Measurements from ENCODE around the gene SIK3.
"Not testable (repeated sequence)": the region's sequence is repeated elsewhere in the genome, so short reads cannot be mapped to it uniquely, and the experiment has no call there.

SIK3 gene

DNA sequence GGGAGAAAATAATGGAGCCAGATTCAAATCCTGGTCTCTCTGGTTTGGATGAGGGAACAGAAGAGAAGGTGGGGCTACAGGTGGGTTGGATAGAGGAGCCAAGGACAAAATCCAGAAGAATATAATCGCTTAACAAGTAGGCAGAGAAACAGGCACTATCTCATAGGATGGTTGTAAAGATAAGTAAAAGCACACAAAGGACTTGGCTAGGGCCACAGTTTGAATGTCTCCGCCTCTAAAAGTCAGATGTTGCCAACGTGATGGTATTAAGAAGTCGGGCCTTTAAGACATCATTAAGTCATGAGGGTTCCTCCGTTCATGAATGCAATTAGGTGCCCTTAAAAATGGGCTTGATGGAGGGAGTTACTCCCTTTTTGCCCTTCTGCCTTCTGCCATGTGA is 42.8 kb downstream of the SIK3 start:
- TF ChIP-seq, protein P1, sequence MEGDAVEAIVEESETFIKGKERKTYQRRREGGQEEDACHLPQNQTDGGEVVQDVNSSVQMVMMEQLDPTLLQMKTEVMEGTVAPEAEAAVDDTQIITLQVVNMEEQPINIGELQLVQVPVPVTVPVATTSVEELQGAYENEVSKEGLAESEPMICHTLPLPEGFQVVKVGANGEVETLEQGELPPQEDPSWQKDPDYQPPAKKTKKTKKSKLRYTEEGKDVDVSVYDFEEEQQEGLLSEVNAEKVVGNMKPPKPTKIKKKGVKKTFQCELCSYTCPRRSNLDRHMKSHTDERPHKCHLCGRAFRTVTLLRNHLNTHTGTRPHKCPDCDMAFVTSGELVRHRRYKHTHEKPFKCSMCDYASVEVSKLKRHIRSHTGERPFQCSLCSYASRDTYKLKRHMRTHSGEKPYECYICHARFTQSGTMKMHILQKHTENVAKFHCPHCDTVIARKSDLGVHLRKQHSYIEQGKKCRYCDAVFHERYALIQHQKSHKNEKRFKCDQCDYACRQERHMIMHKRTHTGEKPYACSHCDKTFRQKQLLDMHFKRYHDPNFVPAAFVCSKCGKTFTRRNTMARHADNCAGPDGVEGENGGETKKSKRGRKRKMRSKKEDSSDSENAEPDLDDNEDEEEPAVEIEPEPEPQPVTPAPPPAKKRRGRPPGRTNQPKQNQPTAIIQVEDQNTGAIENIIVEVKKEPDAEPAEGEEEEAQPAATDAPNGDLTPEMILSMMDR (IDR thresholded peaks at IDR 0.05; ENCODE audit: insufficient read depth, low read depth, low read length, missing control alignments), result no peak
- no peak overlapping the region for H3K4me3 ChIP-seq (ENCODE audit: low read depth, low read length)
- no peak for DNase-seq (ENCODE audit: low read depth)

DNA sequence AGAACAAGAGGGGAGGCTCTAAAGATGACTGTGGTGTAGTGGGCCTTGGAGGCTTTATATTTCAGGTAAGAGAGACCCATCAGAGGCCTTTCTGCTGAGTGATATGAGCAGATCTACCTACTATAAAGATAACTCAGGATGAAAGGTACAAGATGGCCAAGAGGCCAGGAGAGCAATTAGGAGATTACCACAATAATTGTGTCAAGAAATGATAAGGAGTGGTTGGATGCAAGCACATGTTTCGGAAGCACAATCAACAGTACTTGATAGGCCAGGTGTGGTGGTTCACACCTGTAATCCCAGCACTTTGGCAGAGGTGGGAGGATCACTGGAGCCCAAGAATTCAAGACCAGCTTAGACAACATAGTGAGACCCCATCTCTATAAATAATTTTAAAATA is 43.8 kb downstream of the SIK3 start:
- no peak overlapping the region for H3K4me3 ChIP-seq (ENCODE audit: low read depth, low read length)
- DNase-seq (ENCODE audit: low read depth), result no peak
- TF ChIP-seq, protein P1 (IDR thresholded peaks at IDR 0.05; ENCODE audit: insufficient read depth, low read depth, low read length, missing control alignments), result no peak

DNA sequence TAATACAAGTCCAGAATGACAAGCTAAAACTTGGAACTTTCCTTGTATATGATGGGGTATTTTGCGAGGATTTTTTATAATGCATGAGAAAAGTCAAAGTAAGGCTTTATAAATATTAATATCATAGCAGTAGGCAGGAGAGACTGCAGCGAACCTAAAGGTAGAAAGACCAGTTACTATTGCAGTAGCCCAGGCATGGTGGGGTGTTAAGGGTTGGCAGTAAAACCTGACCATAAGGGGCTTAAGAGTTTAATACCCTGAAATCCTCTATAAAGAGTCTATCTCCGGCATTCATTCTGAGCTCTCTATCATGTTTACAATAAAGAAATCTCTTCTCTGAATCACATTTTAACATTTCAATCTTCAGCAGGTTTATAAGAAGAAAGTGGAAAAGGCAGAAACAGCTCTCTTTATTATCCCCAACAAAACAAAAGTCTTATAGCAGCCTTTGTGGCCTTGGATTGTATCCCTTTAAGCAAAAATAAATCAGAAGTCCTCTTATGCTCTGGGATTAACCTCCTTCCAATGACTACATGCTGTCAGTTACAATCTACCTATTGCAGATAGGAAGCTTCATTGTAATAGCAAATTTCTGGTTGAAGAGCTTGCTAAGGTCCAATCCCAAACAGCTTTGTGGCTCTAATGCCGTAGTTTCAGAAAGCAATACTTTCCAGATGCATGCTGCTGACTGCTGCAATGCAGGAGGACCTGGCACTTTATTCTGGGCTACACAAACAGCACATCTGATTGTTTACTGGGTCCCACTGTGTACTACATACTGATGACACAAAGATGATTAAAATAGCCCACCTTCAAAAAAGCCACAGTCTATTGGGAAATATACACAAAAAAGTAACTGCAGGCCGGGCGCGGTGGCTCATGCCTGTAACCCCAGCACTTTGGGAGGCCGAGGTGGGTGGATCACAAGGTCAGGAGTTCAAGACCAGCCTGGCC is 45.8 kb downstream of the SIK3 start:
- H3K4me3 ChIP-seq (ENCODE audit: low read depth, low read length), result no peak overlapping the region
- DNase-seq (ENCODE audit: low read depth), result no peak
- TF ChIP-seq, protein P1 (IDR thresholded peaks at IDR 0.05; ENCODE audit: insufficient read depth, low read depth, low read length, missing control alignments), result no peak

DNA sequence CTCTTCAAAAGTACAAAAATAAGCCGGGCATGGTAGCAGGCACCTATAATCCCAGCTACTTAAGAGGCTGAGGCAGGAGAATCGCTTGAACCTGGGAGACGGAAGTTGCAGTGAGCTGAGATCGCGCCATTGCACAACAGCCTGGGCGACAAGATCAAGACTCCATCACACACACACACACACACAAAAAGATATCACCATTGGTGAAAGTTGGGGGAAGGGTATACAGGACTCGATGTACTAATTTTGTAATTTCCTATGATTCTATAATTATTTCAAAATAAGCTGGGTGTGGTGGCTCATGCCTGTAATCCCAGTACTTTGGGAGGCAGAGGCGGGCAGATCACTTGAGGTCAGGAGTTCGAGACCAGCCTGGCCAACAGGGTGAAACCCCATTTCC is 48.1 kb downstream of the SIK3 start:
- DNase-seq (ENCODE audit: low read depth), result not testable (repeated sequence)

DNA sequence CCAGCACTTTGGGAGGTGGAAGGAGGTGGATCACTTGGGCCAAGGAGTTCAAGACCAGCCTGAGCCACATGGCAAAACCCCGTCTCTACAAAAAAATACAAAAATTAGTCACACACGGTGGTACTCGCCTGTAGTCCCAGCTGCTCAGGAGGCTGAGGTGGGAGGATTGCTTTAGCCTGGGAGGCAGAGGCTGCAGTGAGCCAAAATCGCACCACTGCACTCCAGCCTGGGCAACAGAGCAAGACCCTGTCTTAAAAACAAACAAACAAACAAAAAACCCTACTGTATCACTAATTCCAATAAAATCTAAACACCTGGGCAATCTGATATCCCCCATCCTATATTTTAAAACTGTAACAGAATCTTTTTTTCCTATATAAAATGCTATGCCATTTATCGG is 51.6 kb downstream of the SIK3 start:
- DNase-seq (ENCODE audit: low read depth); H3K4me3 ChIP-seq (ENCODE audit: low read depth, low read length): not testable (repeated sequence)

More for the DNA sequence above, 48.1 kb downstream of the SIK3 start:
- H3K4me3 ChIP-seq (ENCODE audit: low read depth, low read length), result not testable (repeated sequence)

DNA sequence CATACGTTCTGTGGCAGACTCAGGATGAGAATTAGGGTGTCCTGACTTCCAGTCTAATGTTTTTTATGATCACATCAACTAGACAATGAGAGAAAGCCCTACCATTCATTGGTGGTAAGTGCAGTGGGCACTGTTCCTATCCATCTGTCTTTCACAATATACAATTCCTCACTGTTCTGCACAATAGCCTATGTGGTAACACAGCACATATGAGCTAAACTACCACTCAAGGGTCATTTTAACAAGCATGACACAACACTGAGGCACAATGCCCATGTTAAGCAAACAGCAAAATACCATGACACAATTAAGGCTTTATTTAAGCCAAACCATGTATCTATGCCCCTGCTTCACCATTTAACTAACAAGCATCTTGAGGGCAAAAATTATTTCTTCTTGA is 52.3 kb downstream of the SIK3 start:
- TF ChIP-seq, protein P1 (IDR thresholded peaks at IDR 0.05; ENCODE audit: insufficient read depth, low read depth, low read length, missing control alignments), result no peak
- H3K4me3 ChIP-seq (ENCODE audit: low read depth, low read length), result no peak overlapping the region
- DNase-seq (ENCODE audit: low read depth), result no peak

DNA sequence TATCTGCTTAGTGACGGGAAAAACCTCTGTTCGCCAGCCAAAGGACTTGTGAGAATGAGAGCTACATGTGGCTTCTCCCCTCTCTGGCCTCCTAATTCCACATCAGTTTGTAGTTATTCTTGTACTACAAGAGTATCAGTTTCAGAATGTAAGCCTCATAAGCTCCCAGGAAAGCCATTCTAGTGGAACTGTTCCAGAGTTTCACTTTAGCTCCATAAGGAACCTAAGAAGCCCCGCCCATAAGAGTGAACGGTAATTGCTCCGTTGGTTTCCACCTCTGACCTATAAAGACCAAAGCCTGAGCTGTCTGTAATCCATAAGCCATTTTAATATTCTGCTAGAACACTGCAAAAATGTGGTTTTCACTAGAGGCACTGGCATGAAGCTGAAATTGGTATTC is 53.0 kb downstream of the SIK3 start:
- TF ChIP-seq, protein P1 (IDR thresholded peaks at IDR 0.05; ENCODE audit: insufficient read depth, low read depth, low read length, missing control alignments), result no peak
- H3K4me3 ChIP-seq (ENCODE audit: low read depth, low read length), result no peak overlapping the region
- DNase-seq (ENCODE audit: low read depth), result no peak
